Measurements from ENCODE around the gene SMIM28. TPM values are rescaled to one million over a fixed set of nuclear protein-coding genes. Genes with fewer than 3 reads are reported as not detected.
"Not testable (repeated sequence)": the region's sequence is repeated elsewhere in the genome, so short reads cannot be mapped to it uniquely, and the experiment has no call there.

The SMIM28 gene
- not detected for total RNA-seq

DNA sequence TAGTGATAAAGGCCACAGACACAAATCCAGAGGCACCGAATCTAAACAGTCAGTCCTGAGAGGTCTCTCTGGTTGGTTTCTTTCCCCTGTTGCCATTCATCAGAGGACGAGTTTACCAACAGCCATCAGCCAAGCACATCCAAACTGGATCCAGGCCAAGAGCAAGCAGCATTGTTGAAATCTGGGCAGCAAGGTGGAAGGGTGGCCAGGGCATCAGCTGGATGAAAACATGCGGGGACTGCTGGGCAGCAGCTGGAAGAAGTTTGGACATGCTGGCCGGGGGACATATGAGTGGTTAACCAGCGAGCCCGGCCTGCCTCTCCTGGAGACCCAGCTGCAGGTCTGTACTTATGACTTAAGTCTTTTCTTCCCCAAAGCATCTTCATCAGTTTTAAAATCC, at the start of gene SMIM28:
TSS of gene SMIM28 (plus strand) at position 62 of the 400 bp plus-strand sequence. CDS start at position 230, 168 bp downstream.
- DNase-seq (ENCODE audit: low spot score) = no peak

DNA sequence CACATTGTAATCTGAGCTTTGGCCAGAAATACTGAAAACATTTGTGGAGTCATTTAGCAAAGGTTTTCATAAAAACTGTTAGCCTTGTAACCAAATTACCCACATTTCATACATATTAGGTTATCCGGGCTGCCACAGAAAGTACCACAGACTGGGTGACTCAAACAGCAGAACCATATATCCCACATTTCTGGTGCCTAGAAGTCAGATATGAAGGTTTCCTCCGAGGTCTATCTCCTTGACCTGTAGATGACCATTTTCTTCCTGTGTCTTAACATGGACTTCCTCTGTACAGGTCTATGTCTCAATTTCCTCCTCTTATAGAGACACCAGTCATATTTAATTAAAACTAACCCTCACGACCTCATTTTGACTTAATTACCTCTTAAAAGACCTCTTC, 49.5 kb upstream of the SMIM28 start:
- DNase-seq (ENCODE audit: low spot score) = no peak

DNA sequence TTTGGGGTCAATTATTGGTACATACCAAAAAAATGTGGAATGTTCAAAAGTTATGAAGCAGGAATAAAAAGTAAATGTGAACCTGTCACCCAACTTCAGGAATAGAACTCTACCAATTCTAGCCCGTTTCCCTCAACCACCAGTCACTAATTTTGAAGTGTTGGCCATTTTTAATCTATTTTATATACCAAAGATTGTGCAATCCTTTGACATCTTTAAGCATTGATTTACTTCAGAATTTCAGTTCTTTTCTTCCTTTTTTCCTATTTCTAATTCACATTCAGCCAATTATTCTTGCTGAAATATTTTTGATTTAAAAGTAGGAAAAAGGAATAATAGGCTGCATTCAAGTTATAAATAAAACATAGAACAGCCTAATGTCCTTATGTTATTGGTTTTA, 46.9 kb upstream of the SMIM28 start:
- DNase-seq (ENCODE audit: low spot score) = no peak

DNA sequence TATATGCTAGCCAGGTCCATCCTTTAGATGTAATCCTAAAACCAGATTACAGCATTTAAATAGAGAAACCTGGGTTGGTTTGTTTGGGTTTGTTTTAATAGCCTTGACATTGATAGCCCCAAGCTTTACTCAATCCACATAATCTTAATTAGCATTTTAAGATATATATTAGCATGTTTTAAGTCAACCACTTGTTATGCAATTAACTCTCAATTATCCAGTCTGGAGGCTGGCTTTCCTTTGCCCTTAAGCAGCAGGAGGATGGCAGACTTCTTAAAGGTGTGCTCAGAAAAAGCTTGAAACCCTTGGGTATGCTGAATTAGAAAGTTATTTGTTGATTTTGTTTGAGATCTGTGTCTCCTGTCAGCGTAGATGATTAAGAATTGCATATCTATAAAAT, 46.3 kb upstream of the SMIM28 start:
- DNase-seq (ENCODE audit: low spot score) = no peak

DNA sequence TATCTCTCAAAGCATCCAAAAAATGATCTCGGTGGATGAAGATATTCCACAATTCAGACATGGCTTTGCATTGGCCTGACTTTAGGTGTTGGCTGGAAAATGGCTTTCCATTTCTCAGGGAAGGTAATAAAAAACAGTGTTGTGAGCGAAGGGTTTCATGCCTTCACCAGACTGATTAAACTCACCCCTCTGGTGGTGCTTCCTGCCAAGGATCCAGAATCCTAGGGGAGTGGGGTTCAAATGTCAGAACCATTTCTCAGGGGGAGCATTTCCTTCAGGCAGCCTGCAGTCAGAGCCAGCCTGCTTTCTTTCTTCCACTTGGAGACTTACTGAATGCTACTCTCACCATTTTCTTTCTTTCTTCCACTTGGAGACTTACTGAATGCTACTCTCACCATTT, 45.7 kb upstream of the SMIM28 start:
- no peak for DNase-seq (ENCODE audit: low spot score)

DNA sequence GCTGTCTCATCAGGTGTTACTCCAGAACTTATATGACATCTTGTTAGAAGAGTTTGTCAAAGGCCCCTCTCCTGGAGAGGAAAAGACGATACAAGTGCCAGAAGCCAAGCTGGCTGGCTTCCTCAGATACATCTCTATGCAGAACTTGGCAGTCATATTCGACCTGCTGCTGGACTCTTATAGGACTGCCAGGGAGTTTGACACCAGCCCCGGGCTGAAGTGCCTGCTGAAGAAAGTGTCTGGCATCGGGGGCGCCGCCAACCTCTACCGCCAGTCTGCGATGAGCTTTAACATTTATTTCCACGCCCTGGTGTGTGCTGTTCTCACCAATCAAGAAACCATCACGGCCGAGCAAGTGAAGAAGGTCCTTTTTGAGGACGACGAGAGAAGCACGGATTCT, 43.7 kb upstream of the SMIM28 start:
- DNase-seq (ENCODE audit: low spot score) = no peak

DNA sequence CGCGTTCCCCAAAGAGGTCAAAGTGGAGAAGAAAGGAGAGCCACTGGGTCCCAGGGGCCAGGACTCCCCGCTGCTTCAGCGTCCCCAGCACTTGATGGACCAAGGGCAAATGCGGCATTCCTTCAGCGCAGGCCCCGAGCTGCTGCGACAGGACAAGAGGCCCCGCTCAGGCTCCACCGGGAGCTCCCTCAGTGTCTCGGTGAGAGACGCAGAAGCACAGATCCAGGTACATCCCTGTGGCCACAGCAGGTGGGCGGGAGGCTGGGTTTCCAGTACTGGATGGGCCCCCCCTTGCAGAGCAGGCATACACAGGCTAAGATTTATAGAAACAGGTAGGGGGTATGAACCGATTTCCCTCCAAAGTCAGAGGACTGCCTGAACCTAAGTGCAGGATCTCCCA, 42.7 kb upstream of the SMIM28 start:
- DNase-seq (ENCODE audit: low spot score) = no peak

DNA sequence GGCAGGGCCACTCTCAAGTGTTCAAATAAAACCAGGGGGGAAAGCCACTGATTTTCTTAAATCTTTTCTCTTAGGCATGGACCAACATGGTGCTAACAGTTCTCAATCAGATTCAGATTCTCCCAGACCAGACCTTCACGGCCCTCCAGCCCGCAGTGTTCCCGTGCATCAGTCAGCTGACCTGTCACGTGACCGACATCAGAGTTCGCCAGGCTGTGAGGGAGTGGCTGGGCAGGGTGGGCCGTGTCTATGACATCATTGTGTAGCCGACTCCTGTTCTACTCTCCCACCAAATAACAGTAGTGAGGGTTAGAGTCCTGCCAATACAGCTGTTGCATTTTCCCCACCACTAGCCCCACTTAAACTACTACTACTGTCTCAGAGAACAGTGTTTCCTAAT, 41.5 kb upstream of the SMIM28 start:
- DNase-seq (ENCODE audit: low spot score) = no peak

DNA sequence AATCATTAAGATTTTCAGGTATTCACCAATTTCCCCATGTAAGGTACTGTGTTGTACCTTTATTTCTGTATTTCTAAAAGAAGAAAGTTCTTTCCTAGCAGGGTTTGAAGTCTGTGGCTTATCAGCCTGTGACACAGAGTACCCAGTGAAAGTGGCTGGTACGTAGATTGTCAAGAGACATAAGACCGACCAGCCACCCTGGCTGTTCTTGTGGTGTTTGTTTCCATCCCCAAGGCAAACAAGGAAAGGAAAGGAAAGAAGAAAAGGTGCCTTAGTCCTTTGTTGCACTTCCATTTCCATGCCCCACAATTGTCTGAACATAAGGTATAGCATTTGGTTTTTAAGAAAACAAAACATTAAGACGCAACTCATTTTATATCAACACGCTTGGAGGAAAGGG, 40.6 kb upstream of the SMIM28 start:
- DNase-seq (ENCODE audit: low spot score) = no peak

DNA sequence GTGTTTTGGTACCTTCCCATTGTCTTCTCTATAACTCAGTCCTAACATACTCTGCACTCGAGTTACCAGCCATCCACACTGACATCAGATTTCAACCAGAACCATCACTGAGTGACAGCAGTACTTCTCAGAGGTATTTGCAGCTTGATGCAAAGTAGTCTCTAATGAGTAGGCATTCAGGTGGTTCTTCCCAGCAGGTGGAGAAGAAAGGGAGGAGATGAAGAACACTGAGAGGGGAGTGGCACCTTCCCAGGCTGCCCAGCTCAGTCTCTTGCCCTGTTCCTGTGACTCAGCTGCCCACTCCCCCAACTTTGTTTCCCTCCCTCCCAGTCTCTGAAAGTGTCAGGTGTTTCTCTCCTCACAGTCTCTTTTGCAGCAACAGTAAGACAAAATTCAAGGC, 38.7 kb upstream of the SMIM28 start:
- no peak for DNase-seq (ENCODE audit: low spot score)

DNA sequence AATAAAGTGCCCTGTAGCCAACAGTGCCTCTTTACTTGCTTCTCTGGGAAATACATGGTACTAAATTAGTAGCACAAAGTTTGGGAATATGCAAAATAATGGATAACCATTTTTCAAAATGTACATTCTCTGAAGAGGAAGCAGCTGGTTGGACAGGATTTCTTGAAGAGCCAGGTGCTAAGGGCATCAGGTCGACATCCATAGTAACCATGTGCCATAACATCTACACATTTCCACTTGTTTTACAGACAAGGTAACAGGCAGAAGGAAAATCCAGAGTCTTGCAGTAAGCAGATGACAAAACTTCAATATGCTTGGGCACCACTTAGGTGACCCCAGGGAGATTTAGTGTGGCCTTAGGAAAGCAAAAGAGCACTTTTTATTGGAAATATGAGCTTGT, 36.5 kb upstream of the SMIM28 start:
- no peak for DNase-seq (ENCODE audit: low spot score)

DNA sequence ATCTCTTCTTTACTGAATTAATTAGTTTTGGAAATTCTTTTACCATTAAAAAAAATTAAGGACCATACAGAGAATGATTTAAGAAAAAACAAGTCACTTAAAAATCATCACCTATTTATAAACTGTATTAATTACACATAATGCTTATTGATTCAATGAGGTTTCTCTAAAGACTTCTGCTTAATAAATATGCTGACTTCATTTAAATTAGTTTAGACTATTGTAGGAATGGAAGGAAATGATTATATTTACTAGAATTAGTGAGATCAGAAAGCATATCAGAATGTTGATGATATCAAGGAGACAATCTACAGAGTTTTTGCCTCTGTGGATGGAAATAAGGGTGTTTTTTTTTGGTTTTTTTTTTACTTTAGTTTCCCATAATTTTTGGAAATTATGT, 34.6 kb upstream of the SMIM28 start:
- no peak for DNase-seq (ENCODE audit: low spot score)

DNA sequence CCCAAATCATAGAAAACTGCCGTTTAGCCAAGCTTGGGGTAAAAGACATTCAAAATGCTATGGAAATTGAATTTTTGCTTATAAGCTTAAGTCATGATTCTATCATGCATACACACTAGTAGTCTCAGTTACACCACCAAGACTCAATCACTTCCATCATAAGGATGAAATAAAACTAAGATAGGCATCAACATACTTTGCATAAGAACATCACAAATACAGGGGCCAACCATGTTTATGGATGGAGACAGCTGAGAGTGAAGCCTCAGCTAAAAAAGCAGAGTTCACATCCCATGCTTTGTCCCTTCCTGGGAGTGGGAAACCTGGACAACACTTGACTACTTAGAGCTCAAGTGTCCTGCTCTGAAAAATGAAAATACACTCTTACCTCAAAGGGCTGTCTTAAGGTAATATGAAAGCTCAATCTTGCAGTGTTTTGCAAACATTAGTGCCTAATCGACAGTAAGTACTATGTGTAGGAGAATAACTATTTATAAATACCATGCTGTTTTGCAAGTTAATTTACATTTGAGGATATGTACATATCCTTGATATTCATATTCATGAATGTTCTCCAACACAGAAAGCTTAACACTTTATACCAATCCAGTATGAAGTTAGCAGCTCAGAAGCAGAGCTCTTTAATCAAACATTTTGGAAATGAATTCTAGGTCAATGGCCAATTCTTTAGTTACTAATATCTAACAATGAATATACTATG, 32.0 kb upstream of the SMIM28 start:
- no peak for DNase-seq (ENCODE audit: low spot score)

DNA sequence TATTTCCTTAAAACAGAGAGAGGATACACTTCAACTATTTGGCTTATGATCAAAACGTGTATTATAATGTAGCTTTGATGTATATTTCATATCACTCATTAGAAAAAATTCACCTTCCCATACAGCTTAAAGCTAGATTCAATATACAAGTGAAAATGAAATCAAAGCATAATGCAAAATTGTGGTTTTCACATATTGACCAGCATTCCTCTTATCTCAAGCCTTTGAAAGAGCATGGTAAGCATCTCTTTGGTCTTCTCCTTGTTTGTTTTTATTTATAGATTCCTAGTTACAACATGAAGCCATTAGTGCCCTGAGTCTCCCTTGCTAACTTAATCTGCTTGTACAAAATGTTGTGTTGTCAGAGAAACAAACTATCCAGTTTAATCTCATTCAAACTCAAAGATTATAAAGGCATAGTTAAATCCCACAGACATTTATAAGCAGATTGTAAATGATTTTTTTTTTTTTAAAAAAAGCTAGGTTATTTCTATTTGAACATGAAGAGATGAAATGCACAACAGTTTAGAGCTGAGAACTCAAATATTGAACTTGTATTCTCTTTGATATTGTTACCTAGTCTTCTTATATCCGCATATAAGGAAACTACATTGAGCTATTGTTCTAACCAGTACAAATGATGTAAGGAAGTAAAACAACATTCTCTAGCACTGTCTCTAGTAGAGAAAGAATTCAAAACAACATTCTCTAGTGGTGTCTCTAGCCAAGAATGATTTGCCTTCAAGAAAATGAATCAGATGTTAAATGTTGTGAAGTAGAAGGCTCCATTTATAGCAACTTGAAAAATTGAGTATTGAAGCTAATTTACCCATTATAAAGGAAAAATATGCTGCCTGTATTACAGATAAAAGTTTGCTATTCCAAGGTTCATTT, 31.2 kb upstream of the SMIM28 start:
- no peak for DNase-seq (ENCODE audit: low spot score)

DNA sequence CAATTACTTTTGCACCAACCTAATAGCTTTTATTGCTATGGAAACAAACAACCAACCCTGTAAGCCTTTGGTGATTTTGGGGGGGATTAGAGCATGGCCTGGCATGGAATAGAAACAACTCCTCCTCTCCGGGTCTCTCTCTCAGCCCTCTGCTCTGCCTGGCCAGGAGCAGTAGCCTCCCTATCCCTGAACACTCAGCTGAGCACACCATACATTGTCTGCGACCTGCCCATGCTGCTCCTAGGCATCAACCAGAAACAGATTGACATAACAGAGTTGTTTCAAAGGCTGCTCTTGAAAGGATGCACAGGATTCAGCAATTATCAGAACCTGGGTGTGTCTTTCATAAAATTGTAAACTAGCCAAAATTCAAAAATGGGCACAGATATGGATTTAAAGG, 29.8 kb upstream of the SMIM28 start:
- no peak for DNase-seq (ENCODE audit: low spot score)

DNA sequence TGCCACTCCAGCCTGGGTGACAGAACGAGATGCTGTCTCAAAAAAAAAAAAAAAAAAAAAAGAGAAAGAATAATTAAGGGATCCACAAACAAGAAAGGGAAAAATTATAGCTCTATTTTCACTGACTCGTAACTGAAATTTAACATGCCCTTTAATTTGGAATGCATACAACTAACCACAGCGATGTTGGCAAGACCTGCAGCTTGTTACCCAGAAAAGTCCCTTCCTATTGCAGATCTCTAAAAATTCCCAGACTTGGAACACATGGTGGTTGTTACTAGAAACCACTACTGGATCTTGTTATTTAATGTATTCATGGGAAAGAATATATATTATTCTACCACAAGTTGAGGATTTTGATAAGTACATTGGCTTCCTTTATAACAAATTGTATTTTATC, 27.8 kb upstream of the SMIM28 start:
- DNase-seq (ENCODE audit: low spot score) = no peak

DNA sequence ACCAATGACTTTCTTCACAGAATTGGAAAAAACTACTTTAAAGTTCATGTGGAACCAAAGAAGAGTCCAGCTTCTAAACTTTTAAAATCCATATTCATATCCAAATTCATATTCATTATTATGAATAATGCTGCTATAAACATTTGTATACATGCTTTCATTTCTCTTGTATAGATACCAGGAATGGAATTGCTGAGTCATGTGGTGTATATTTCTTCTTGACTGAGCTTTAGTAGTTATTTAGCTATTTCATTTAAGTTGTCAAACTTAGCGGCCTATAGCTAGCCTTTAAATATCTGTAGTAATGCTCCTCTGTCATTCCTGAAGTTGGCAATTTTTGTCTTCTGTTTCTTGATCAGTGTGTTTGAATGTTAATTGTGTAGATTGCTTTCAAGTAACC, 19.8 kb upstream of the SMIM28 start:
- no peak for DNase-seq (ENCODE audit: low spot score)

DNA sequence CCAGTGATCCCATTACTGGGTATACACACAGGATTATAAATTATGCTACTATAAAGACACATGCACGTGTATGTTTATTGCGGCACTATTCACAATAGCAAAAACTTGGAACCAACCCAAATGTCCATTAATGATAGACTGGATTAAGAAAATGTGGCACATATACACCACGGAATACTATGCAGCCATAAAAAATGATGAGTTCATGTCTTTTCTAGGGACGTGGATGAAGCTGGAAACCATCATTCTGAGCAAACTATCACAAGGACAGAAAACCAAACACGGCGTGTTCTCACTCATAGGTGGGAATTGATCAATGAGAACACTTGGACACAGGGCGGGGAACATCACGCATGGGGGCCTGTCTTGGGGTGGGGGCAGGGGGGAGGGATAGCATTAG, 9.0 kb upstream of the SMIM28 start:
- not testable (repeated sequence) for DNase-seq (ENCODE audit: low spot score)

DNA sequence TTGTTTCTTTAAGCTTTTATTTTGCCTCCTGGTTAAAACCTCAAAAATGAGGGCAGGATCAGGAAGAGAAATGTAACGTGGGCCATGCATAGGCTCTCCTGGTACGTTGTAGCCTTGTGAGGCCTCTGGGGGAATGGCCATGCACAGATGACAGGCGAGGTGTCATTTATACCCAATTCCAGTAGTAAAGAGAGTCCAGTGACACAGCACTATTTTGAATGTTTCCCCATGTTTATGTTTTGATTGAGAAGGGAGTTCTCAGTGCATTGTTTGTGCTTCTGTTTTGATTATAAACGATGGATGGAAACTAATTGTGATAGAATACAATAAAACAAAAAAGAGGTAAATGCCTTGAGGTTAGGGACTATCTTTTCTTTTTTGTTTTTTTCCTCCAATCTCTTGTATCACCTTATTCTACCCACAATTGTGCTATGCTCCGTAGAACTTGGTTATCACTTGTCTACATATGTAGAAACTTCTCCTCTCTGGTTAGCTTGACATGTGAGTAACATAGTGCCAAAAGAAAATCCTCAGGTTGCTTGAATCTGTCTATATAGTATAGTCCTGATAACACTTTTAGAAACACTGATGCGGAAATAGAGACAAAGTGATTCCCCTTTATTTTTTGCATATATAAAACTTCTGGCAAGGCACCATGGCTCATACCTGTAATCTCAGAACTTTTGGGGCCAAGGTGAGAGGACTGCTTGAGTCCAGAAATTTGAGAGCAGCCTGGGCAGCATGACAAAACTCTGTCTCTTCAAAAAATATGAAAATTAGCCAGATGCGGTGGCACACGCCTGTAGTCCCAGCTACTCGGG, 6.9 kb upstream of the SMIM28 start:
- no peak for DNase-seq (ENCODE audit: low spot score)

DNA sequence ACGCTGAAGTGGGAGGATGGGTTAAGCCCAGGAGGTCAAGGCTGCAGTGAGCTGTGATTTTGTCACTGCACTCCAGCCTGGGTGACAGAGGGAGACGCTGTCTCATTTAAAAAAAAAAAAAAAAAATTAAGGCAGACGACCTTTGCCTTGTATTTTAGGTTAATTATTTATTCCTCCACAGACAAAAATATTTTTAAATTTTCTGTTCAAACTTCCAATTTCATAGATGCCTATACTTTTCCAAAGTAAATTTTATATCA, 6.3 kb upstream of the SMIM28 start:
- no peak for DNase-seq (ENCODE audit: low spot score)

DNA sequence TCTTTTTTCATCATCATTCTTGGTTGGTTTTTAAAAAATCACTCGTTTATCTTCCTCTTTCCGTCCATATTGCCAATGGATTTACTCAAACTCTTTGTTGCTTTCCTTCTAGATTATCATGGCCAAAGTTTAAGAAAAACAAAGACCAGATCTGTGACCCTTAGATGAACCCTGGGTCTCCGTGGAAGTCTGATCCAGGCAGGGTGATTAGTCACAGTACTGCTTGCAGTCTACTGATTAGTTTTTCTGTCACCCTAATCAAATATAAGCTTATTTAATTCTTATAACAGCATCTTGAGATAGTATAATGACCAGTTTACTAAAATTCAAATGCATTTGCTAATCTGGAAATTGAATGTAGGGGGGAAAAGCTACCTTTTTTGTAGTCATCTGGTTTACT, 6.0 kb upstream of the SMIM28 start:
- no peak for DNase-seq (ENCODE audit: low spot score)

DNA sequence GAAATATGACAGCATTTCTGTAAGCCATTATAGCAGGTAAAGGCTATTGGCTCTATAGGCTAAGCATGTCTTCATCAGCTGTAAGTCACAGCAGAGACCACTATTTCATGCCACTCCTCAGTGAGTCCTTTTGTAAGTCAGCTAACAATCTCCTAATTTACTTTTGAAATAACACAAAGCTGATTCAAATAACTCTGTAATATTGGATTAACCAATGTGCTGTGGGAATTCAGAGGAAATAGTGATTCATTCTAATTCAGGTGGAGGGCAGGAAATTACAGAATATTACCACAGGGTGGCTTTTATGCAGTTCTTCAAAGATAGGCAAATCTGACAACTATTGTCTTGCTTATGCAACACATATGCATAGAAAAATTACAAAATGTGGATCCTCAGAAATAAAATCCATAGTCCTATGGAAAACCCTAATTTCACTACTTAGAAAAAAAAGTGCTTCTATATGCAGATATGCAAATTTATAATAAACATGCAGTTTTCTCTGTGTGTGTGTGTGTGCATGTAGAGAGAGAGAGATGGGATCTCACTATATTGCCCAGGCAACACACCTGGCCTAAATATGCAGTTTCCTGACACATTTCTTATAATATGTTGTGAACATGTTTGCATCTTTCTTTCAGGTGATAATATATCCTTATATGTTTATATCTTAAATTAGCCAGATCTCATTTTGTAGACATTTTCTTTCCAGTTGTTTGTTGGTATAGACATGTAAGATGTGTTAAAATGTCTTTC, 4.8 kb upstream of the SMIM28 start:
- DNase-seq (ENCODE audit: low spot score) = no peak
